NCI-H510A treated with DMSO at 0.1 percent for 48 hours (cell line): ENCODE results near the gene ANO7.
"Not testable (repeated sequence)": the region's sequence is repeated elsewhere in the genome, so short reads cannot be mapped to it uniquely, and the experiment has no call there.

Source experiments
- DNase-seq: peaks from one replicate; lab custom pipeline; 2025; lab: John Stamatoyannopoulos, UW

Gene ANO7

GRCh38 chr2:241191081-241191480, 2.6 kb downstream of the ANO7 start:
- DNase-seq, result no peak

GRCh38 chr2:241193271-241193670, 4.8 kb downstream of the ANO7 start:
- DNase-seq, result no peak

GRCh38 chr2:241194811-241195210, 6.3 kb downstream of the ANO7 start:
- DNase-seq, result no peak

- DNase-seq, result no peak
These were observed 7.1 kb downstream of the ANO7 start for GRCh38 chr2:241195506-241196130.

- not testable (repeated sequence) for DNase-seq
These were observed 8.8 kb downstream of the ANO7 start for GRCh38 chr2:241197246-241197645.

- DNase-seq, result no peak
These were observed 9.5 kb downstream of the ANO7 start for GRCh38 chr2:241197947-241198346.

GRCh38 chr2:241198381-241199279, 10.2 kb downstream of the ANO7 start:
- DNase-seq, result no peak

- DNase-seq, result no peak
These were observed 10.8 kb downstream of the ANO7 start for GRCh38 chr2:241199286-241199685.

GRCh38 chr2:241199897-241200821, 11.7 kb downstream of the ANO7 start:
- no peak for DNase-seq

- no peak for DNase-seq
These were observed 12.4 kb downstream of the ANO7 start for GRCh38 chr2:241200822-241201395.

- no peak for DNase-seq
These were observed 13.2 kb downstream of the ANO7 start for GRCh38 chr2:241201445-241202267.

GRCh38 chr2:241202268-241202585, 13.8 kb downstream of the ANO7 start:
- DNase-seq, result no peak

- DNase-seq, result no peak
These were observed 14.2 kb downstream of the ANO7 start for GRCh38 chr2:241202681-241203080.

- no peak for DNase-seq
These were observed 14.9 kb downstream of the ANO7 start for GRCh38 chr2:241203218-241204009.

GRCh38 chr2:241204010-241204384, 15.5 kb downstream of the ANO7 start:
- no peak for DNase-seq

- DNase-seq, result no peak
These were observed 16.0 kb downstream of the ANO7 start for GRCh38 chr2:241204490-241204889.

- no peak for DNase-seq
These were observed 16.6 kb downstream of the ANO7 start for GRCh38 chr2:241205086-241205485.

GRCh38 chr2:241207151-241207550, 18.7 kb downstream of the ANO7 start:
- no peak for DNase-seq

GRCh38 chr2:241207641-241208040, 19.2 kb downstream of the ANO7 start:
- DNase-seq, result no peak

GRCh38 chr2:241208058-241208457, 19.6 kb downstream of the ANO7 start:
- no peak for DNase-seq

GRCh38 chr2:241209271-241209670, 20.8 kb downstream of the ANO7 start:
- DNase-seq, result no peak
